GM10248 (cell line): Measurements from ENCODE around the gene LRRC14B.

ENCODE experiments used
- CTCF ChIA-PET: fragments of 300-600 bp; sonication (Branson Sonifier 250); formaldehyde crosslinking; extraction: SDS; loops from one replicate; lab custom pipeline; 2021; ENCODE audit warnings: antibody characterized with exemption; lab: Yijun Ruan, JAX
- POLR2A ChIA-PET: fragments of 350-650 bp; sonication (Branson Sonifier 250); formaldehyde crosslinking; extraction: SDS; loops from one replicate; lab custom pipeline; 2020; ENCODE audit warnings: antibody characterized with exemption; lab: Yijun Ruan, JAX
- DNase-seq: peaks from one replicate; pipeline ENCODE4 v3.0.0; 2012; ENCODE audit errors: extremely low spot score
- CTCF ChIP-seq: IDR thresholded peaks from 2 replicates; pipeline ENCODE4 v1.5.1; 2012; ENCODE audit warnings: mild to moderate bottlenecking, low read depth; ENCODE audit errors: extremely low read depth, missing control alignments, control extremely low read depth

The LRRC14B gene

GRCh38 chr5:147751-148150, 43.5 kb upstream of the LRRC14B start:
- POLR2A ChIA-PET = no interaction called here
- no peak for DNase-seq
- no peak for TF ChIP-seq CTCF
- CTCF ChIA-PET = no interaction called here

- DNase-seq = no peak
- POLR2A ChIA-PET = no interaction called here
These were observed 41.4 kb upstream of the LRRC14B start for GRCh38 chr5:149745-150485.

GRCh38 chr5:150746-151145, 40.5 kb upstream of the LRRC14B start:
- POLR2A ChIA-PET = no interaction called here
- DNase-seq = no peak
- no peak for TF ChIP-seq CTCF
- CTCF ChIA-PET = no interaction called here

More at GRCh38 chr5:149745-150485, 41.4 kb upstream of the LRRC14B start:
- CTCF ChIA-PET = interaction anchor here (1.1 kb wide), 1 partner anchor 39 kb away, joined by 3 read pairs; no protein-coding TSS in a partner anchor
- TF ChIP-seq CTCF = no peak

- ChIA-PET CTCF (no interaction called here), POLR2A (no interaction called here)
- TF ChIP-seq CTCF = no peak
- no peak for DNase-seq
These were observed 39.2 kb upstream of the LRRC14B start for GRCh38 chr5:152077-152476.

GRCh38 chr5:153256-153655, 38.0 kb upstream of the LRRC14B start:
- TF ChIP-seq CTCF = no peak
- DNase-seq = no peak
- ChIA-PET CTCF (no interaction called here), POLR2A (no interaction called here)

GRCh38 chr5:154236-154635, 37.1 kb upstream of the LRRC14B start:
- ChIA-PET POLR2A (no interaction called here), CTCF (no interaction called here)
- DNase-seq = no peak
- no peak for TF ChIP-seq CTCF
